Adrenal gland (tissue), 12 donors: ENCODE results near the gene COX7A2L. TPM values are rescaled to one million over a fixed set of nuclear protein-coding genes. Genes with fewer than 3 reads are reported as not detected.

ENCODE experiments used
- DNase-seq, 7 donors: peaks; one replicate each; pipeline ENCODE4 v3.0.0-alpha.2; 2019 to 2020
- H3K27ac ChIP-seq, 5 donors: fragments of 200-600 bp; sonication (generic) in 4 of 5; 1 replicate in 3 of 5; 2 replicates in 2 of 5; pipeline versions ENCODE4 v1.5.1 to v1.8.0; 2016 to 2020; ENCODE audit warnings: mild to moderate bottlenecking in 1 of 5
- H3K27me3 ChIP-seq: fragments of 200-600 bp; 2 replicates; pipeline ENCODE4 v1.8.0; 2021
- H3K36me3 ChIP-seq, 2 donors: fragments of 200-600 bp; replicated peaks in 1 of 2; 1 replicate in 1 of 2; 2 replicates in 1 of 2; pipeline versions ENCODE4 v1.5.1 to v1.8.0; 2018 to 2022
- H3K4me1 ChIP-seq, 2 donors: fragments of 200-600 bp; replicated peaks in 1 of 2; 1 replicate in 1 of 2; 2 replicates in 1 of 2; pipeline versions ENCODE4 v1.5.1 to v1.8.0; 2018 to 2021
- H3K4me3 ChIP-seq, 4 donors: fragments of 200-600 bp; sonication (generic) in 3 of 4; one replicate each; pipeline ENCODE4 v1.5.1; 2016 to 2018
- H3K9me3 ChIP-seq, 3 donors: fragments of 200-600 bp; sonication (generic) in 1 of 3; replicated peaks in 1 of 3; 1 replicate in 2 of 3; 2 replicates in 1 of 3; pipeline versions ENCODE4 v1.5.1 to v1.8.0; 2016 to 2021
- CTCF ChIP-seq, 6 experiments: fragments of 450-650 bp in 4 of 6; fragments of 200-600 bp in 2 of 6; sonication (generic) in 1 of 6; IDR thresholded peaks; 1 replicate in 5 of 6; 2 replicates in 1 of 6; pipeline versions ENCODE4 v1.5.1 to v1.8.0; 2016 to 2021; ENCODE audit warnings: antibody characterized with exemption in 6 of 6, mild to moderate bottlenecking in 2 of 6, moderate library complexity in 1 of 6
- POLR2A ChIP-seq, 2 donors: fragments of 450-650 bp; IDR thresholded peaks; one replicate each; pipeline ENCODE4 v1.6.1; 2017; ENCODE audit warnings: antibody characterized with exemption in 2 of 2, mild to moderate bottlenecking in 2 of 2, moderate library complexity in 1 of 2
- WGBS, 4 donors: extraction: QIAGEN DNeasy Blood & Tissue Kit in 2 of 4; methylation state at CpG; one replicate each; pipeline versions ENCODE4 v1.1.5 to v1.1.7; 2013 to 2017; 5-methylcytosine and 5-hydroxymethylcytosine counted together
- intact Hi-C, 2 donors: fragments of 100-400 bp; cut with DNase I; formaldehyde crosslinking; loops; one replicate each; pipeline versions ENCODE4 v1.14.1 to v1.15.0; 2022 to 2023
- polyA plus RNA-seq, 3 donors: library from polyadenylated mRNA; stranded (reverse); fragments of 200-250 nt in 2 of 3; fragments of 350-450 nt in 1 of 3; fragmentation: Illumina TruSeq in 1 of 3; extraction: RNeasy Lipid Tissue Mini Kit (QIAGEN cat#74804) in 1 of 3; gene quantifications; one replicate each; pipeline ENCODE4 v1.2.3, GENCODE V29; 2013 to 2014
- total RNA-seq, 9 donors: library from RNA; depleted of rRNA in 4 of 9; stranded (reverse); fragments of >200 nt in 4 of 9; fragments of 120-200 nt in 1 of 9; fragmentation: NEBNext Ultra II Directional in 1 of 9; extraction: Animal tissue kit (Norgen Biotek cat#: 25700) in 1 of 9; gene quantifications; one replicate each; pipeline versions ENCODE4 v1.1.0 to v1.2.4, GENCODE V29; 2013 to 2023
- donor health status: healthy with polysubstance abuse.
- donor health status: Bipolar disorder and iron deficiency.
- donor health status: DM: yes; HTN: yes; CAD: no.
- donor health status: DM: no; HTN: no; CAD: no.
- donor health status: DM: no; HTN: no; CAD: no.
- donor health status: DM: yes; HTN: yes; CAD: no.

COX7A2L gene
- total and polyA plus RNA-seq, 12 donors = 124 to 446 (median 291) TPM

GRCh38 chr2:42342061-42342794, 18.8 kb downstream of the COX7A2L start:
- Histone ChIP-seq H3K27me3 (no peaks in the 10 kb centered on the region), H3K27ac (peak overlapping the region; percentile 78 to 96 (median 90)), H3K9me3 (no peaks in the 10 kb centered on the region), H3K4me1 (peaks cover 40 to 52% of the 10 kb centered on the region in 2 donors), H3K4me3 (peak overlapping the region in 1 of 4 donors; percentile 2), H3K36me3 (peaks cover 0 to 17% of the 10 kb centered on the region in 2 donors)
- peak; percentile 78 to 96 (median 93) for DNase-seq
- no peak for TF ChIP-seq CTCF (IDR thresholded peaks at IDR 0.05)
- TF ChIP-seq POLR2A (IDR thresholded peaks at IDR 0.05) = peak in 1 of 2 donors; percentile 73
- 33 to 62% (median 40%) methylated on average over 6 to 8 of the region's 8 CpGs for WGBS, 4 donors
- intact Hi-C loops = no loop called here

GRCh38 chr2:42340938-42341636, 19.9 kb downstream of the COX7A2L start:
- peaks cover 35 to 40% of the 10 kb centered on the region in 2 donors for H3K4me1 ChIP-seq
- H3K36me3 ChIP-seq = peaks cover 0 to 17% of the 10 kb centered on the region in 2 donors
- intact Hi-C loops = no loop called here
- H3K27ac ChIP-seq = peak overlapping the region in 4 of 5 donors; percentile 78 to 96 (median 92)
- TF ChIP-seq POLR2A (IDR thresholded peaks at IDR 0.05) (no peak), CTCF (IDR thresholded peaks at IDR 0.05) (no peak)
- no peaks in the 10 kb centered on the region for H3K27me3 ChIP-seq
- H3K9me3 ChIP-seq = no peaks in the 10 kb centered on the region
- no peak overlapping the region for H3K4me3 ChIP-seq
- WGBS, 4 donors = 94 to 96% (median 95%) methylated on average over 8 to 10 of the region's 10 CpGs
- peak in 1 of 7 donors; percentile 23 for DNase-seq

GRCh38 chr2:42340045-42340937, 20.7 kb downstream of the COX7A2L start:
- Histone ChIP-seq H3K27me3 (no peaks in the 10 kb centered on the region), H3K4me1 (peaks cover 27 to 32% of the 10 kb centered on the region in 2 donors), H3K4me3 (no peak overlapping the region), H3K27ac (peak overlapping the region in 1 of 5 donors; percentile 96), H3K9me3 (no peaks in the 10 kb centered on the region), H3K36me3 (peaks cover 0 to 17% of the 10 kb centered on the region in 2 donors)
- peak in 1 of 7 donors; percentile 27 for DNase-seq
- WGBS, 4 donors = 84 to 91% (median 90%) methylated on average over 22 to 23 of the region's 23 CpGs
- intact Hi-C loops = no loop called here
- TF ChIP-seq POLR2A (IDR thresholded peaks at IDR 0.05) (no peak), CTCF (IDR thresholded peaks at IDR 0.05) (no peak)
